Naive thymus-derived CD4-positive, alpha-beta T cell (primary cell): ENCODE results near the gene HOXC11. TPM values are rescaled to one million over a fixed set of nuclear protein-coding genes. Genes with fewer than 3 reads are reported as not detected.

ENCODE experiments used
- ATAC-seq: fragments of 150-1000 bp; cut with Tn5 transposase; 2 replicates; pipeline ENCODE4 v1.10.0; 2021; ENCODE audit warnings: mild to moderate bottlenecking, moderate library complexity
- CTCF ChIA-PET: fragments of 350-600 bp; sonication (Branson Sonifier 250); formaldehyde crosslinking; loops from one replicate; lab custom pipeline; 2021; ENCODE audit warnings: antibody characterized with exemption; lab: Charles Lee
- POLR2A ChIA-PET: fragments of 350-600 bp; sonication (Branson Sonifier 250); formaldehyde crosslinking; loops from one replicate; lab custom pipeline; 2021; ENCODE audit warnings: antibody characterized with exemption, inconsistent platforms; lab: Charles Lee
- DNase-seq, 9 donors: peaks; one replicate each; pipeline versions ENCODE4 v3.0.0 to v3.0.0-alpha.2; 2020 to 2022; ENCODE audit warnings: mixed read lengths in 1 of 9
- H3K27ac ChIP-seq: one replicate; pipeline ENCODE4 v1.7.0; 2013; ENCODE audit warnings: mild to moderate bottlenecking, low read depth, low read length, moderate library complexity
- H3K27me3 ChIP-seq, 2 donors: one replicate each; pipeline ENCODE4 v1.7.0; 2013; ENCODE audit warnings: low read length in 2 of 2, mild to moderate bottlenecking in 2 of 2, moderate library complexity in 2 of 2; ENCODE audit not compliant: control insufficient read depth in 2 of 2, insufficient read depth in 2 of 2
- H3K36me3 ChIP-seq, 3 experiments: 1 replicate in 2 of 3; 2 replicates in 1 of 3; pipeline ENCODE4 v1.7.0; 2013; ENCODE audit warnings: low read length in 3 of 3, mild to moderate bottlenecking in 3 of 3, moderate library complexity in 1 of 3; ENCODE audit not compliant: insufficient read depth in 3 of 3, control insufficient read depth in 2 of 3
- H3K4me1 ChIP-seq, 2 donors: one replicate each; pipeline ENCODE4 v1.7.0; 2013; ENCODE audit warnings: low read length in 2 of 2, mild to moderate bottlenecking in 2 of 2, moderate library complexity in 1 of 2; ENCODE audit not compliant: control insufficient read depth in 2 of 2, insufficient read depth in 2 of 2
- H3K4me3 ChIP-seq: 2 replicates; pipeline ENCODE4 v1.7.0; 2013; ENCODE audit warnings: mild to moderate bottlenecking, low read length
- H3K9me3 ChIP-seq, 3 experiments: 1 replicate in 2 of 3; 2 replicates in 1 of 3; pipeline ENCODE4 v1.7.0; 2013; ENCODE audit warnings: low read length in 3 of 3; ENCODE audit not compliant: control insufficient read depth in 2 of 3
- H3K27ac Mint-ChIP-seq, 9 donors: one replicate each; pipeline ENCODE4 v1.8.0; 2020 to 2022; ENCODE audit warnings: mixed read lengths in 9 of 9, mild to moderate bottlenecking in 8 of 9, moderate library complexity in 5 of 9, inconsistent platforms in 2 of 9
- H3K27me3 Mint-ChIP-seq, 5 donors: one replicate each; pipeline ENCODE4 v1.8.0; 2021 to 2022; ENCODE audit warnings: mixed read lengths in 5 of 5, mild to moderate bottlenecking in 1 of 5
- H3K36me3 Mint-ChIP-seq, 5 donors: one replicate each; pipeline ENCODE4 v1.8.0; 2020 to 2022; ENCODE audit warnings: mixed read lengths in 5 of 5, mild to moderate bottlenecking in 3 of 5, inconsistent platforms in 1 of 5
- H3K4me1 Mint-ChIP-seq, 7 donors: one replicate each; pipeline ENCODE4 v1.8.0; 2020 to 2022; ENCODE audit warnings: mixed read lengths in 7 of 7, mild to moderate bottlenecking in 3 of 7, inconsistent platforms in 1 of 7
- H3K4me3 Mint-ChIP-seq, 10 donors: one replicate each; pipeline ENCODE4 v1.8.0; 2020 to 2022; ENCODE audit warnings: mild to moderate bottlenecking in 10 of 10, mixed read lengths in 10 of 10, moderate library complexity in 6 of 10, inconsistent platforms in 2 of 10
- H3K9me3 Mint-ChIP-seq, 11 donors: one replicate each; pipeline ENCODE4 v1.8.0; 2020 to 2022; ENCODE audit warnings: mixed read lengths in 11 of 11, mild to moderate bottlenecking in 4 of 11, inconsistent platforms in 1 of 11, moderate library complexity in 1 of 11
- intact Hi-C, 2 donors: fragments of 100-400 bp; cut with micrococcal nuclease; formaldehyde crosslinking; loops; one replicate each; pipeline ENCODE4 v1.15.1; 2023
- polyA plus RNA-seq, 2 donors: library from polyadenylated mRNA; unstranded; fragments of 300-500 nt; fragmentation: Illumina TruSeq; gene quantifications; one replicate each; pipeline ENCODE4 v1.2.3, GENCODE V29; 2021
- total RNA-seq, 6 experiments: library from RNA in 5 of 6; stranded (reverse) in 5 of 6; gene quantifications; 1 replicate in 5 of 6; 2 replicates in 1 of 6; pipeline ENCODE4 v1.2.3 and lab custom pipeline; 2021 to 2026

HOXC11 gene
- total and polyA plus RNA-seq, 7 experiments from 2014 or later, result not detected

- Mint-ChIP-seq H3K27me3 (peaks cover 90 to 94% (median 93%) of the 10 kb centered on the region in 5 donors), H3K4me3 (peak overlapping the region in 9 of 10 donors; percentile 51 to 86 (median 67)), H3K9me3 (peaks cover 0 to 12% (median 0%) of the 10 kb centered on the region in 11 donors), H3K36me3 (peaks cover 0 to 9% (median 3%) of the 10 kb centered on the region in 5 donors), H3K27ac (peak overlapping the region in 1 of 9 donors; percentile 35), H3K4me1 (peaks cover 14 to 52% (median 33%) of the 10 kb centered on the region in 7 donors)
- no peak overlapping the region for H3K27ac ChIP-seq
- no peak for DNase-seq
- H3K4me3 ChIP-seq, result no peak overlapping the region
- no peaks in the 10 kb centered on the region for H3K36me3 ChIP-seq
- ATAC-seq, result no peak
- H3K9me3 ChIP-seq, result no peaks in the 10 kb centered on the region
- ChIA-PET POLR2A (no interaction called here), CTCF (interaction anchor here (0.9 to 1.5 kb wide), 2 partner anchors 13 to 249 kb away, joined by 4 read pairs; no protein-coding TSS in a partner anchor)
- intact Hi-C loops, result no loop called here
- H3K27me3 ChIP-seq, result peaks cover 29 to 77% of the 10 kb centered on the region in 2 donors
- peaks cover 15 to 21% of the 10 kb centered on the region in 2 donors for H3K4me1 ChIP-seq
Measured at GRCh38 chr12:53966085-53966384, 6.9 kb upstream of the HOXC11 start.

- H3K27me3 ChIP-seq, result peaks cover 34 to 78% of the 10 kb centered on the region in 2 donors
- peaks cover 15 to 21% of the 10 kb centered on the region in 2 donors for H3K4me1 ChIP-seq
- POLR2A ChIA-PET, result no interaction called here
- Mint-ChIP-seq H3K36me3 (peaks cover 0 to 9% (median 3%) of the 10 kb centered on the region in 5 donors), H3K27ac (no peak overlapping the region), H3K27me3 (peaks cover 95 to 98% (median 98%) of the 10 kb centered on the region in 5 donors), H3K4me3 (peak overlapping the region in 9 of 10 donors; percentile 51 to 86 (median 67)), H3K9me3 (peaks cover 0 to 12% (median 0%) of the 10 kb centered on the region in 11 donors), H3K4me1 (peaks cover 14 to 52% (median 33%) of the 10 kb centered on the region in 7 donors)
- DNase-seq (no peak), ATAC-seq (no peak)
- H3K9me3 ChIP-seq, result no peaks in the 10 kb centered on the region
- H3K4me3 ChIP-seq, result no peak overlapping the region
- H3K27ac ChIP-seq, result no peak overlapping the region
- intact Hi-C loops, result no loop called here
- no peaks in the 10 kb centered on the region for H3K36me3 ChIP-seq
- CTCF ChIA-PET, result interaction anchor here (0.9 to 1.5 kb wide), 2 partner anchors 14 to 249 kb away, joined by 4 read pairs; no protein-coding TSS in a partner anchor
Measured at GRCh38 chr12:53966385-53967133, 6.4 kb upstream of the HOXC11 start.

DNA sequence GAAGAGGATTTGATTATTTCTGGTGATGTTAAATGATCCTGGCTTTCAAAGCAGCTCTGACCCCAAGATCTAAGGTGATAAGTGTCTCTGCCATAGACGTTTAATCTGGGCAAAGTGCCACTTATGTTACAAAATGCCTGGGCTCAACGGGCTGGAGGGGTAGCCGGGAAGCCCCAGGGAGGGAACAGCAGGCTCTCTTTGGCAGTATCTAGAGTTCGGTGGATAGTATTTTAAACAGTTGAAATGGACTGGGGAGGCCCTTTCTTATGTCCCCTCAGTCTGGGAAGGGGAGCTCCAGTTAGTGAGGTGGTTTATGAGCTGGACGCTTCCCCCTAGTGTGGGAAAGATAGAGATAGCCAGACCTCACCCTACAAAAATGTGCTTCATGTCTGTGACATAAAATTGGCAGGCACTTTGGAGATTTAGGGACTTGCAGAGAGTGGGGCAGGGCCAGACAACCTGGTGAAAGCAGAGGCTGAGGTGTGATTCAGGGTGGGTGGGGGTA, 5.5 kb upstream of the HOXC11 start:
- Mint-ChIP-seq H3K27ac (no peak overlapping the region), H3K4me3 (peak overlapping the region in 4 of 10 donors; percentile 0 to 75 (median 36)), H3K4me1 (peaks cover 14 to 48% (median 31%) of the 10 kb centered on the region in 7 donors), H3K27me3 (peaks cover 96 to 99% (median 97%) of the 10 kb centered on the region in 5 donors), H3K36me3 (peaks cover 0 to 13% (median 3%) of the 10 kb centered on the region in 5 donors), H3K9me3 (peaks cover 0 to 14% (median under 1%) of the 10 kb centered on the region in 11 donors)
- ATAC-seq, result no peak
- H3K36me3 ChIP-seq, result no peaks in the 10 kb centered on the region
- H3K4me3 ChIP-seq, result no peak overlapping the region
- H3K27ac ChIP-seq, result no peak overlapping the region
- CTCF ChIA-PET, result no interaction called here
- intact Hi-C loops, result no loop called here
- no peaks in the 10 kb centered on the region for H3K9me3 ChIP-seq
- POLR2A ChIA-PET, result interaction anchor here (0.8 kb wide), 1 partner anchor 24 kb away, joined by 3 read pairs; no protein-coding TSS in a partner anchor
- no peak for DNase-seq
- H3K27me3 ChIP-seq, result peaks cover 43 to 80% of the 10 kb centered on the region in 2 donors
- H3K4me1 ChIP-seq, result peaks cover 15 to 21% of the 10 kb centered on the region in 2 donors

GRCh38 chr12:53968214-53969127, 4.5 kb upstream of the HOXC11 start:
- Mint-ChIP-seq H3K36me3 (peaks cover 0 to 19% (median 3%) of the 10 kb centered on the region in 5 donors), H3K4me1 (peaks cover 20 to 52% (median 37%) of the 10 kb centered on the region in 7 donors), H3K27me3 (peaks cover 96 to 99% (median 97%) of the 10 kb centered on the region in 5 donors), H3K27ac (no peak overlapping the region), H3K9me3 (peaks cover 0 to 23% (median 10%) of the 10 kb centered on the region in 11 donors), H3K4me3 (no peak overlapping the region)
- Histone ChIP-seq H3K36me3 (no peaks in the 10 kb centered on the region), H3K4me1 (peaks cover 15 to 21% of the 10 kb centered on the region in 2 donors), H3K27me3 (peaks cover 42 to 81% of the 10 kb centered on the region in 2 donors), H3K27ac (no peak overlapping the region), H3K4me3 (no peak overlapping the region), H3K9me3 (no peaks in the 10 kb centered on the region)
- POLR2A ChIA-PET, result interaction anchor here (1.0 kb wide), 1 partner anchor 10 kb away, joined by 3 read pairs; no protein-coding TSS in a partner anchor
- ATAC-seq (no peak), DNase-seq (no peak)
- intact Hi-C loops, result no loop called here
- CTCF ChIA-PET, result no interaction called here

GRCh38 chr12:53969588-53970259, 3.2 kb upstream of the HOXC11 start:
- peaks cover 89 to 96% (median 92%) of the 10 kb centered on the region in 5 donors for H3K27me3 Mint-ChIP-seq
- H3K36me3 Mint-ChIP-seq, result peaks cover 0 to 16% (median 3%) of the 10 kb centered on the region in 5 donors
- intact Hi-C loops, result no loop called here
- H3K4me1 Mint-ChIP-seq, result peaks cover 19 to 48% (median 34%) of the 10 kb centered on the region in 7 donors
- peaks cover 42 to 81% of the 10 kb centered on the region in 2 donors for H3K27me3 ChIP-seq
- ChIA-PET CTCF (no interaction called here), POLR2A (interaction anchor here (0.6 to 1.0 kb wide), 2 partner anchors 11 to 129 kb away, joined by 3 to 5 read pairs; no protein-coding TSS in a partner anchor)
- H3K9me3 Mint-ChIP-seq, result peaks cover 0 to 19% (median 7%) of the 10 kb centered on the region in 11 donors
- ATAC-seq (no peak), DNase-seq (no peak)
- H3K27ac ChIP-seq, result no peak overlapping the region
- peak overlapping the region in 1 of 10 donors; percentile 49 for H3K4me3 Mint-ChIP-seq
- no peaks in the 10 kb centered on the region for H3K36me3 ChIP-seq
- H3K4me3 ChIP-seq, result no peak overlapping the region
- no peaks in the 10 kb centered on the region for H3K9me3 ChIP-seq
- peaks cover 19 to 28% of the 10 kb centered on the region in 2 donors for H3K4me1 ChIP-seq
- no peak overlapping the region for H3K27ac Mint-ChIP-seq
